ENCODE results near the gene SLC9A5. TPM values are rescaled to one million over a fixed set of nuclear protein-coding genes. Genes with fewer than 3 reads are reported as not detected.

The SLC9A5 gene
- total RNA-seq, 3 donors from 2014 or later = 1.7 to 2.6 (median 1.9) TPM

DNA sequence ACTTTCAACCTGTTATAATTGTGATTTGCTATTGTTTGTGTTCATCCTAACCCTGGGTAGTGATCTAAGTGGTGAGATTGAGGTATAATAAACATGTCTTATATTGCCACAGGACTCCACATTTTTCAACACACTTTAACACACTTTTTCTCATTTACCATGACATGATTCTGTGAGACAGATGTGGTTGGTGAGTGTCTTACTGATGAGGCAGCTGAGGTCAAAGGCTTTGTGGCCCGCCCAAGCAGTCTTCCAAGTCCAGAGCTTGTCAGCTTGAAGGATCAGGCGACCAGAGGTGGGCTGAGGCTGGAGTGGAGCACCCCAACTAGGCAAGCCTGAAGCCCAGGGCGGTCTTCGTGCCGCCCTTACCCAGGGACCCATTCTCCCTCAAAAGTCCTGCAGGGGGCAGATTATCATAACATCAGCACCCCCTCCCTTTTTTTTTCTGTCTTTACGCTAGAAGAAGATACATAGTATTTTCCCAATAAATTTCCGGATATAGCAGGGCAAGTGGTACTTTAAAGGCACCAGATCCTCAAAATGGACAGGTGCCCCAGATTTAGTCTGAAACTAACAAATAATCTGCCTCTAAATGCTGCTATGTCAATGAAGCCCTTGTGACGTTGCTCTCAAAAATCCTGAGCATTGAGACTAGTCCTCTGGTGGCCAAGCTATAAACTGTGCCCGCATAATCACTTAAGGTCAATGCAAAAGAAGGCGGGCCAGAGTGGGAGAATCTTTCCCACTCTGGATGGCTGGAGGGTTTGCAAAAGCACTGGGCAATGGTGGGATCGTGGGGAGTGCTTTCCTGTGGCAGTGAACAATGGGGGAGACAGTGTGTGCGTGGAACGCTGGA, 56.7 kb downstream of the SLC9A5 start:
- Histone ChIP-seq H3K9me3 (no peaks in the 10 kb centered on the region), H3K36me3 (ENCODE audit: low read depth) (no peaks in the 10 kb centered on the region), H3K4me3 (no peak overlapping the region), H3K4me1 (ENCODE audit: low read depth) (no peaks in the 10 kb centered on the region)
- ATAC-seq (no peak), DNase-seq (no peak)
- intact Hi-C loops (cut with DNase I, micrococcal nuclease) = no loop called here
- TF ChIP-seq, protein P1, sequence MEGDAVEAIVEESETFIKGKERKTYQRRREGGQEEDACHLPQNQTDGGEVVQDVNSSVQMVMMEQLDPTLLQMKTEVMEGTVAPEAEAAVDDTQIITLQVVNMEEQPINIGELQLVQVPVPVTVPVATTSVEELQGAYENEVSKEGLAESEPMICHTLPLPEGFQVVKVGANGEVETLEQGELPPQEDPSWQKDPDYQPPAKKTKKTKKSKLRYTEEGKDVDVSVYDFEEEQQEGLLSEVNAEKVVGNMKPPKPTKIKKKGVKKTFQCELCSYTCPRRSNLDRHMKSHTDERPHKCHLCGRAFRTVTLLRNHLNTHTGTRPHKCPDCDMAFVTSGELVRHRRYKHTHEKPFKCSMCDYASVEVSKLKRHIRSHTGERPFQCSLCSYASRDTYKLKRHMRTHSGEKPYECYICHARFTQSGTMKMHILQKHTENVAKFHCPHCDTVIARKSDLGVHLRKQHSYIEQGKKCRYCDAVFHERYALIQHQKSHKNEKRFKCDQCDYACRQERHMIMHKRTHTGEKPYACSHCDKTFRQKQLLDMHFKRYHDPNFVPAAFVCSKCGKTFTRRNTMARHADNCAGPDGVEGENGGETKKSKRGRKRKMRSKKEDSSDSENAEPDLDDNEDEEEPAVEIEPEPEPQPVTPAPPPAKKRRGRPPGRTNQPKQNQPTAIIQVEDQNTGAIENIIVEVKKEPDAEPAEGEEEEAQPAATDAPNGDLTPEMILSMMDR (IDR thresholded peaks at IDR 0.05) = no peak

DNA sequence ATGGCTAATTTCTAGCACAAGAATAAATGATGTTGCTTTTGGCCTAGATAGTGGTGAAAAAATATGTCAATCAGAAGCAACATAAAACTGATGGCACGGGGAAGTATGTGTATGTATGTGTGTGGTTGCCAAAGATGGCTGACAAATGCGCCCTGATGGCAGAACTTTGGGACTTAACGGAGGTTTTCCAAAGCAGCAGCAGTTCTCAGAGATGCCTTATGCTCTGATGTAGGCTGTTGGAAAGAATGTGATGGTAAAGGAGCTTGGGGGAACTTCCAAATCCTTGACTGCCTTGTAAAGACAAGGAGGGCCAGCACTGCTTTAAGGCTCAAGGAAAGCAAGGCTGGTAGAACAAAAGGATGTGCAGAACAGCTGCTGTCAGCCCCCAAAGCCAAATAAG, 61.8 kb downstream of the SLC9A5 start:
- no peak overlapping the region for H3K4me3 ChIP-seq
- no peaks in the 10 kb centered on the region for H3K36me3 ChIP-seq (ENCODE audit: low read depth)
- no peaks in the 10 kb centered on the region for H3K9me3 ChIP-seq
- H3K4me1 ChIP-seq (ENCODE audit: low read depth) = no peaks in the 10 kb centered on the region
- no peak for DNase-seq
- no peak for ATAC-seq
- intact Hi-C loops (cut with DNase I, micrococcal nuclease) = no loop called here
- TF ChIP-seq, protein P1 (IDR thresholded peaks at IDR 0.05) = no peak

DNA sequence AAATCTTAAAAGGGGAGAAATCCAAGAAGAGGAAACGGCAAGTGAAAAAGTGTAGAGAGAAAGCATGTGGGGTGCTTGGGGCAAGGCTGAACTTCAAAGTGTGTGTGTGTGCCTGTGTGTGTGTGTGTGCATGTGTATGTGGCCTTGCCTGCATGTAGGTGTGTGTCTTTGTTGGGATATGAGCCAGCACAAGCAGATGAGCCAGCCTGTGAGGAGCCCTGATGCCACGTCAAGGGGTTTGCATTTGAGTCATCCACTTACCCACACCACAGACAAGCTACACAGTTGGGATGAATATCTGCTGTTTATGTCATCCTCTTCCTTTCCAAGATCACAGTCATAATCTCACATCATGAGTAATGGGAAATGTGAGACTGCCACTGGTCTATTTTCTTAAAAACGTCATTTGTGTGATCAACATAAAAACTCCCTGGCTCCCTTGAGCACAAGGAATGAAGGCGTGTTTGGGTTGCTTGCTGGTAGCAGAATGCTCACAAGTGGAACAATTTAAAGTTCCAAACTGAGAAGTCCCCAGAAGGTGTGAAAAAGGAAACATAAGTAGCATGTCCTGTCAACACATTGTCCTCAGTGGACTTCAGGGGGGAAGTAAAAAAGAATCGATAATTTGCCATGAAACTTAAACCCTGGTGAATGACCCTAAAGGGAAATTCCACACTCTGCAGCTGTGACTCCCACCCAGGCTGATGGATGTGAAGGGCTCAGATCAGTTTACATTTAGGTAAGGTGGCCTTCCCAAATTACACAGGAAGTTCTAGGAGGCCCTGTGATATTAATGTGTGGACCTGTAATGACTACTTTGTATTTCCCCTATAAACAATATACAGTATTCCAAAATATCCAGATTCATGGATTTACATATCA, 63.1 kb downstream of the SLC9A5 start:
- Histone ChIP-seq H3K36me3 (ENCODE audit: low read depth) (no peaks in the 10 kb centered on the region), H3K4me1 (ENCODE audit: low read depth) (no peaks in the 10 kb centered on the region), H3K9me3 (no peaks in the 10 kb centered on the region), H3K4me3 (no peak overlapping the region)
- peak; percentile 74 for ATAC-seq
- TF ChIP-seq, protein P1 (IDR thresholded peaks at IDR 0.05) = no peak
- intact Hi-C loops (cut with DNase I, micrococcal nuclease) = no loop called here
- peak in 1 of 3 donors; percentile 41 for DNase-seq

DNA sequence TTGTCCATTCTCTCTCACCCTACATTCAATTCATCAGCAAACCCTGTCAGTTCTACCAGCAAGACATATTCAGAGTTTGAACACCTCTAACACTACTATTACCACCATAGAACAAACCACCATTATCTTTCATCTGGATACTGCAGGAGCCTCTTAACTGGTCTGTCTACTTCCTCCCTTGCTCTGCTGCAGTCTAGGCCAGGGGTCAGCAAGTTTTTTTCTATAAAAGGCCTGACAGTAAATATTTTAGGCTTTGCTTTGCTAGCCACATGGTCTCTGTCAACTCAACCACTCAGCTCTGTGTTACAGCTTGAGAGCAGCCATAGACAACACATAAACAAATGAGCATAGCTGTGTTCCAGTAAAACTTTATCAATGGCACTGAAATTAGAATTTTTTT, 63.9 kb downstream of the SLC9A5 start:
- no peaks in the 10 kb centered on the region for H3K4me1 ChIP-seq (ENCODE audit: low read depth)
- no peaks in the 10 kb centered on the region for H3K36me3 ChIP-seq (ENCODE audit: low read depth)
- TF ChIP-seq, protein P1 (IDR thresholded peaks at IDR 0.05) = no peak
- no peaks in the 10 kb centered on the region for H3K9me3 ChIP-seq
- ATAC-seq (peak; percentile 12), DNase-seq (no peak)
- intact Hi-C loops (cut with DNase I, micrococcal nuclease) = no loop called here
- no peak overlapping the region for H3K4me3 ChIP-seq

DNA sequence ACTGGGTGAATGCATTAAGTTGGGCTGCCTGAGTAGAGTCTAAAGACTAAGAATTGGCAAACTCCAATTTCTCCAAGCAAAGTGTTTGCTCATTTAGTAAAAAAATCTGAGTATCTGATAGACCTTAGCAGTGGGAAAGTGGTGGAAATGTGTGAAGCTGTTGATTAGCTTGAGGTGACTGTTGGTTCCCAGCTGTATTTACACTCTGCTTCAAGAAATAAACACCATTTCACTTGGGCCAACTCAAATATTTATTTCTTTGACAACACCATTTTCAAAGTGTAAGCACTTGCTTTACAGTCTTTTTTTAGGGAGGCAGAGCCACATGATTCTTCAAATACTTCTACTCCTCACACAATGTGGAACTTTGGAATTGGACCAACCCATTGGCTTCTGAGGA, 69.1 kb downstream of the SLC9A5 start:
- intact Hi-C loops (cut with DNase I, micrococcal nuclease) = no loop called here
- DNase-seq (no peak), ATAC-seq (no peak)
- Histone ChIP-seq H3K36me3 (ENCODE audit: low read depth) (no peaks in the 10 kb centered on the region), H3K4me3 (no peak overlapping the region), H3K4me1 (ENCODE audit: low read depth) (no peaks in the 10 kb centered on the region), H3K9me3 (no peaks in the 10 kb centered on the region)
- TF ChIP-seq, protein P1 (IDR thresholded peaks at IDR 0.05) = no peak

Small RNAs within 50 kb of the gene (microRNA-seq; reads per million reads assigned to microRNA genes)
- 102 reads per million, percentile 61 among the genes with 10 or more reads in this experiment for gene MIR328

Other genes starting within 250 kb of the SLC9A5 start
- gene CBFB, start 219.8 kb upstream of the SLC9A5 start, total RNA-seq = 10 to 100 TPM; 26.3 to 35.5 (median 26.8) TPM
- gene PHAF1, start 139.0 kb upstream of the SLC9A5 start, total RNA-seq = 10 to 100 TPM; 13.3 to 15.7 (median 13.6) TPM
- 1 to 10 TPM; 1.5 to 8.4 (median 4.0) TPM for gene B3GNT9, start 98.0 kb upstream of the SLC9A5 start, total RNA-seq
- gene TRADD, start 89.1 kb upstream of the SLC9A5 start, total RNA-seq = 10 to 100 TPM; 21.0 to 27.4 (median 26.6) TPM
- gene FBXL8, start 89.0 kb upstream of the SLC9A5 start, total RNA-seq = 10 to 100 TPM; 23.3 to 33.8 (median 24.5) TPM
- gene HSF4, start 84.2 kb upstream of the SLC9A5 start, total RNA-seq = 100 to 1,000 TPM in 1 of 3 donors, 10 to 100 TPM in 2; 26.0 to 113 (median 64.4) TPM
- gene NOL3, start 78.4 kb upstream of the SLC9A5 start, total RNA-seq = 10 to 100 TPM; 23.5 to 35.9 (median 32.0) TPM
- 10 to 100 TPM; 24.8 to 35.1 (median 29.2) TPM for gene MATCAP1, start 65.0 kb upstream of the SLC9A5 start, total RNA-seq
- 1 to 10 TPM; 2.6 to 6.8 (median 2.7) TPM for gene EXOC3L1, start 58.8 kb upstream of the SLC9A5 start, total RNA-seq
- gene E2F4, start 56.8 kb upstream of the SLC9A5 start, total RNA-seq = 10 to 100 TPM; 70.5 to 77.4 (median 72.9) TPM
- gene ELMO3, start 49.8 kb upstream of the SLC9A5 start, total RNA-seq = 10 to 100 TPM; 25.4 to 68.0 (median 42.1) TPM
- gene TMEM208, start 21.8 kb upstream of the SLC9A5 start, total RNA-seq = 10 to 100 TPM; 30.8 to 39.6 (median 36.1) TPM
- gene FHOD1, start 1.5 kb upstream of the SLC9A5 start, total RNA-seq = 10 to 100 TPM; 30.7 to 36.5 (median 34.1) TPM
- gene PLEKHG4, start 30.6 kb downstream of the SLC9A5 start, total RNA-seq = 10 to 100 TPM in 2 of 3 donors, 1 to 10 TPM in 1; 8.0 to 15.4 (median 10.5) TPM
- under 1 TPM in 1 of 3 donors, not detected in 2; 0.05 TPM for gene KCTD19, start 77.8 kb downstream of the SLC9A5 start, total RNA-seq
- 1 to 10 TPM in 1 of 3 donors, under 1 TPM in 1, not detected in 1; 0.90 to 1.5 TPM for gene LRRC36, start 77.8 kb downstream of the SLC9A5 start, total RNA-seq
- gene TPPP3, start 144.5 kb downstream of the SLC9A5 start, total RNA-seq = 10 to 100 TPM in 1 of 3 donors, 1 to 10 TPM in 2; 3.8 to 23.8 (median 4.8) TPM
- 10 to 100 TPM in 1 of 3 donors, 1 to 10 TPM in 2; 9.2 to 12.3 (median 10.0) TPM for gene ZDHHC1, start 167.5 kb downstream of the SLC9A5 start, total RNA-seq
- 100 to 1,000 TPM; 322 to 765 (median 646) TPM for gene HSD11B2, start 182.1 kb downstream of the SLC9A5 start, total RNA-seq
- gene ATP6V0D1, start 232.2 kb downstream of the SLC9A5 start, total RNA-seq = 100 to 1,000 TPM; 152 to 253 (median 228) TPM
- not detected for gene AGRP, start 234.6 kb downstream of the SLC9A5 start, total RNA-seq

Data from mucosa of descending colon (tissue), 3 donors.